Gastrocnemius medialis (tissue), 4 donors: Measurements from ENCODE around the gene RACK1.

ENCODE experiments used
- POLR2A ChIP-seq, 2 donors: fragments of 450-650 bp; IDR thresholded peaks; one replicate each; pipeline ENCODE4 v1.6.1; 2017; ENCODE audit warnings: antibody characterized with exemption in 2 of 2, mild to moderate bottlenecking in 2 of 2, moderate library complexity in 2 of 2
- TF ChIP-seq, protein P1 (sequence below), 5 experiments: fragments of 450-650 bp in 3 of 5; fragments of 200-600 bp in 2 of 5; sonication (generic) in 2 of 5; IDR thresholded peaks in 4 of 5; conservative IDR thresholded peaks in 1 of 5; 1 replicate in 4 of 5; 2 replicates in 1 of 5; pipeline ENCODE4 v1.5.1; 2016 to 2019; ENCODE audit warnings: antibody characterized with exemption in 5 of 5, mild to moderate bottlenecking in 3 of 5, moderate library complexity in 3 of 5

DNA sequence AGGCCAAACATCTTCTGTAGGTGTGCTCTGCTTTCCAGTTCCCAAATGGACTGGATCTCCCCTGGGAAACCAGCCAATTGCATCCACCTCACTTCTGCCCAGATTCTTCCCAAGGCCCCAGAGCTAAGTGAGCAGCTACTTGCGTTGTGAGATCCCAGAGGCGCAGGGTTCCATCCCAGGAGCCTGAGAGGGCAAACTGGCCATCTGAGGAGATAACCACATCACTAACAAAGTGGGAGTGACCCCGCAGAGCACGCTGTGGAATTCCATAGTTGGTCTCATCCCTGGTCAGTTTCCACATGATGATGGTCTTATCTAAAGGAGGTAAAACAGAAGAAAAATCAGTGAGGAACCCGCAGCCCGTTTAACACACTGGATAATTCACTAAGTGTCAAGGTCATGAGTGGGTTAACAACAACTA is 1.7 kb downstream of the RACK1 start:
- TF ChIP-seq, protein P1, sequence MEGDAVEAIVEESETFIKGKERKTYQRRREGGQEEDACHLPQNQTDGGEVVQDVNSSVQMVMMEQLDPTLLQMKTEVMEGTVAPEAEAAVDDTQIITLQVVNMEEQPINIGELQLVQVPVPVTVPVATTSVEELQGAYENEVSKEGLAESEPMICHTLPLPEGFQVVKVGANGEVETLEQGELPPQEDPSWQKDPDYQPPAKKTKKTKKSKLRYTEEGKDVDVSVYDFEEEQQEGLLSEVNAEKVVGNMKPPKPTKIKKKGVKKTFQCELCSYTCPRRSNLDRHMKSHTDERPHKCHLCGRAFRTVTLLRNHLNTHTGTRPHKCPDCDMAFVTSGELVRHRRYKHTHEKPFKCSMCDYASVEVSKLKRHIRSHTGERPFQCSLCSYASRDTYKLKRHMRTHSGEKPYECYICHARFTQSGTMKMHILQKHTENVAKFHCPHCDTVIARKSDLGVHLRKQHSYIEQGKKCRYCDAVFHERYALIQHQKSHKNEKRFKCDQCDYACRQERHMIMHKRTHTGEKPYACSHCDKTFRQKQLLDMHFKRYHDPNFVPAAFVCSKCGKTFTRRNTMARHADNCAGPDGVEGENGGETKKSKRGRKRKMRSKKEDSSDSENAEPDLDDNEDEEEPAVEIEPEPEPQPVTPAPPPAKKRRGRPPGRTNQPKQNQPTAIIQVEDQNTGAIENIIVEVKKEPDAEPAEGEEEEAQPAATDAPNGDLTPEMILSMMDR (IDR thresholded peaks at IDR 0.05 in 4 of 5, conservative IDR thresholded peaks at IDR 0.05 in 1 of 5): no peak
- no peak for TF ChIP-seq POLR2A (IDR thresholded peaks at IDR 0.05)
